Activated CD8-positive, alpha-beta T cell treated with anti-CD3 and anti-CD28 coated beads for 36 hours (primary cell): ENCODE data around the gene CTXN1. TPM values are rescaled to one million over a fixed set of nuclear protein-coding genes. Genes with fewer than 3 reads are reported as not detected.

Source experiments
- ATAC-seq: fragments of 200-7000 bp; cut with Tn5 transposase; one replicate; pipeline ENCODE4 v1.10.0; 2021; ENCODE audit warnings: mild to moderate bottlenecking, moderate library complexity
- CTCF ChIA-PET: fragments of 350-600 bp; sonication (Branson Sonifier 250); formaldehyde crosslinking; loops from one replicate; lab custom pipeline; 2021; ENCODE audit warnings: antibody characterized with exemption; lab: Charles Lee
- POLR2A ChIA-PET: fragments of 350-600 bp; sonication (Branson Sonifier 250); formaldehyde crosslinking; loops from one replicate; lab custom pipeline; 2021; ENCODE audit warnings: antibody characterized with exemption; lab: Charles Lee
- DNase-seq: peaks from one replicate; pipeline ENCODE4 v3.0.0-alpha.2; 2020
- H3K27ac Mint-ChIP-seq: one replicate; pipeline ENCODE4 v1.8.0; 2021; ENCODE audit warnings: mild to moderate bottlenecking, mixed read lengths
- H3K27me3 Mint-ChIP-seq: one replicate; pipeline ENCODE4 v1.8.0; 2021; ENCODE audit warnings: mixed read lengths
- H3K36me3 Mint-ChIP-seq: one replicate; pipeline ENCODE4 v1.8.0; 2021; ENCODE audit warnings: low read depth, mixed read lengths
- H3K4me1 Mint-ChIP-seq: one replicate; pipeline ENCODE4 v1.8.0; 2021; ENCODE audit warnings: low read depth, mixed read lengths
- H3K4me3 Mint-ChIP-seq: one replicate; pipeline ENCODE4 v1.8.0; 2021; ENCODE audit warnings: mild to moderate bottlenecking, moderate library complexity, mixed read lengths
- H3K9me3 Mint-ChIP-seq: one replicate; pipeline ENCODE4 v1.8.0; 2021; ENCODE audit warnings: mixed read lengths
- intact Hi-C: fragments of 100-400 bp; cut with micrococcal nuclease; formaldehyde crosslinking; loops from one replicate; pipeline ENCODE4 v1.10.0; 2022
- total RNA-seq, 2 experiments: library from RNA; stranded (reverse); gene quantifications; one replicate each; pipeline ENCODE4 v1.2.3, GENCODE V29; 2021
- TF ChIP-seq, protein P1 (sequence below): fragments of 200-600 bp; IDR thresholded peaks from one replicate; pipeline ENCODE4 v1.8.0; 2022; ENCODE audit warnings: antibody characterized with exemption, mild to moderate bottlenecking

CTXN1 gene
- total RNA-seq, 2 experiments from 2014 or later, result 0.74 to 0.87 TPM

DNA sequence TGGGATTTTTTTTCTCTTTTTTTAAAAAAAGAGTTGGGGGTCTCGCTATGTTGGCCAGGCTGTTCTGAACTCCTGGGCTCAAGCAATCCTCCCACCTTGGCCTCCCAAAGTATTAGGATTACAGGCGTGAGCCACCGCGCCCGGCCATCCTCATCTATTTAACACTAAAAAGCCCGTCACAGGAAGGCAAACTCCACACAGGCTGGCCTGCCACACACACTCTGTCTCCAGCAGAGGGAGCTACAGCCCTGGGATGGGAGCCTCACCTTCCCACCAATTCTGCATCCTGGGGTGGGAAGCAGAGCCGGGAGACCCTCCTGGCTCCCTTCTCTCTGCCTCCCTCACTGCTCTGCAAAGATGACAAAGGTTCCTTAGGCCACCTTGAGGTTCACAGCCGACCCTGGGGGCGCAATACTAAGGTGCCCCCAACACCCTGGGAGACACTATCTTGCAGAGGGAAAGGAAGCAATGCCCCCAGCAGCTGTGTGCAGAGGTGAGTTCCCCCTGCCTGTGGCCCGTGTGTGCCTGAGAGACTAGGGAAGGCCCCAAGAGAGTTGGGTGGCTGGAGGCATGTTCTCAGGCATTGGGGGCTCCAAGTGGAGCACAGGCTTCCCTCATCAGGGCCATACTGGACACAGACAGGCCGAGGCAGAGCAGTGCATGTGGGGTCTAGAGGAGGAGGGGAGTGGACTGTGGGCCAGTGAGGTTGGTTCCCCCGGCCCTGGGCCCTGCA lies 44.9 kb upstream of the CTXN1 start:
- Mint-ChIP-seq H3K4me3 (no peak overlapping the region), H3K9me3 (no peaks in the 10 kb centered on the region), H3K36me3 (peaks cover 27% of the 10 kb centered on the region), H3K4me1 (no peaks in the 10 kb centered on the region), H3K27ac (no peak overlapping the region), H3K27me3 (no peaks in the 10 kb centered on the region)
- peak; percentile 49 for DNase-seq
- intact Hi-C loops, result no loop called here
- TF ChIP-seq, protein P1, sequence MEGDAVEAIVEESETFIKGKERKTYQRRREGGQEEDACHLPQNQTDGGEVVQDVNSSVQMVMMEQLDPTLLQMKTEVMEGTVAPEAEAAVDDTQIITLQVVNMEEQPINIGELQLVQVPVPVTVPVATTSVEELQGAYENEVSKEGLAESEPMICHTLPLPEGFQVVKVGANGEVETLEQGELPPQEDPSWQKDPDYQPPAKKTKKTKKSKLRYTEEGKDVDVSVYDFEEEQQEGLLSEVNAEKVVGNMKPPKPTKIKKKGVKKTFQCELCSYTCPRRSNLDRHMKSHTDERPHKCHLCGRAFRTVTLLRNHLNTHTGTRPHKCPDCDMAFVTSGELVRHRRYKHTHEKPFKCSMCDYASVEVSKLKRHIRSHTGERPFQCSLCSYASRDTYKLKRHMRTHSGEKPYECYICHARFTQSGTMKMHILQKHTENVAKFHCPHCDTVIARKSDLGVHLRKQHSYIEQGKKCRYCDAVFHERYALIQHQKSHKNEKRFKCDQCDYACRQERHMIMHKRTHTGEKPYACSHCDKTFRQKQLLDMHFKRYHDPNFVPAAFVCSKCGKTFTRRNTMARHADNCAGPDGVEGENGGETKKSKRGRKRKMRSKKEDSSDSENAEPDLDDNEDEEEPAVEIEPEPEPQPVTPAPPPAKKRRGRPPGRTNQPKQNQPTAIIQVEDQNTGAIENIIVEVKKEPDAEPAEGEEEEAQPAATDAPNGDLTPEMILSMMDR, result peak; percentile 81
- ChIA-PET POLR2A (interaction anchor here (0.9 to 1.7 kb wide), 3 partner anchors 12 to 28 kb away, joined by 3 to 5 read pairs (median 5); no protein-coding TSS in a partner anchor), CTCF (interaction anchor here (0.8 to 4.7 kb wide), 19 partner anchors 8 to 871 kb away, joined by 3 to 28 read pairs (median 3); partner anchors contain the start of gene TIMM44)
- peak; percentile 67 for ATAC-seq

DNA sequence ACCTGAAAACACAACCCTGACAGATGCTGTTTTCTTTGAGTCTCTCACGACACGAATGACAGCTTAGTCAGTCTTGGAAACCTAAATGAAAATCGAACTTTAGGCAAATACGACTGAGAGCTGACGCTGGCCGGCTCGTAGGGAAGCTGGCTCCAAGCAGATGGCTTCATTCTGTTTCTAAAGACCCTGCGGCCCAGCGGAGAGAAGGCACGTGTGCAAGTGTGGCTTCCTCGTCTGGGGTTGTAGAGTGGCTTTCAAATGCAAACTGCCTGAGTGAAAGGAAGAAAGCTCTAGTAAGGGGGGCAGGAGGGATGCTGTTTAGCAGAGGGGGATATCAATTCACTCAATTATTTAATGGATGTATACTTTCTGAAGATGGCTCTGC lies 43.6 kb upstream of the CTXN1 start:
- CTCF ChIA-PET, result interaction anchor here (0.8 to 4.7 kb wide), 4 partner anchors 18 to 33 kb away, joined by 3 to 28 read pairs (median 12); partner anchors contain the start of gene TIMM44
- Mint-ChIP-seq H3K27me3 (no peaks in the 10 kb centered on the region), H3K36me3 (peaks cover 31% of the 10 kb centered on the region), H3K4me1 (no peaks in the 10 kb centered on the region), H3K9me3 (no peaks in the 10 kb centered on the region), H3K27ac (no peak overlapping the region), H3K4me3 (no peak overlapping the region)
- ATAC-seq, result no peak
- intact Hi-C loops, result no loop called here
- TF ChIP-seq, protein P1, result no peak
- POLR2A ChIA-PET, result interaction anchor here (0.9 to 1.7 kb wide), 2 partner anchors 11 to 29 kb away, joined by 5 read pairs; no protein-coding TSS in a partner anchor
- no peak for DNase-seq

DNA sequence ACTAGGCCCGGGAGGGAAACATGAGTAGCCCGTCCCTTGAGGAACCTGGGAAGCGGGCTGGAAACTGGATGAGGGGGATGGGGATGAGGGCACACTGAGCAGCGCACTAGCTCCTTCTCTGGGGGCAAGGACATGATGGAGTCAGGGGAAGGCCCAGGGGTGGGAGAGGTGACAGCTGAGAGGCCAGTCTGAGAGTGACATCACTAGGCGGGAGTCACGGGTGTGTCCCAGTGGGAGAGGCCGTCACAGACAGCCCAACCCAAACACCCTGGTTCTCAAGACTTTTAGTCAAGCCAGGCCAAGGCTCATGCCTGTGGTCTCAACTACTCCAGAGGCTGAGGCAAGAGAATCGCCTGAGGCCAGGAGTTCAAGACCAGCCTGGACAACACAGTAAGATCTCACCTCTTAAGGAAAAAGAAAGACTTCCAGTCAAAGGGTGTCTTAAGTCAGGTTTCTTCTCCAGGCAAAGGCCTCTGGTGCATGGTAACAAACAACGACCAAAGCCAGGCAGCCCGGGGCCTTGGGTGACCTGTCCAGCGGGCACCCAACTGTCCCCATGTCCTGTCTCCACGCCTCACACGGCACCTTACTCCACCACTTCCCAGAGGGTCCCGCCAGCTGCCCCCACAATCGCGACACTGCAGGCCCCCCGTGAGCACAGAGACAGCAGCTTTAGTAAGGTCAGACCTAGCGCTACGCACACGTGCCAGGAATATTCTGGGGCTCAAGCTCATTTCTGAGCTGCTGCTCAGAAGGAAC lies 43.0 kb upstream of the CTXN1 start:
- POLR2A ChIA-PET, result interaction anchor here (1.5 kb wide), 1 partner anchor 9 kb away, joined by 3 read pairs; no protein-coding TSS in a partner anchor
- Mint-ChIP-seq H3K36me3 (peaks cover 31% of the 10 kb centered on the region), H3K4me3 (no peak overlapping the region), H3K27ac (no peak overlapping the region), H3K9me3 (no peaks in the 10 kb centered on the region), H3K4me1 (no peaks in the 10 kb centered on the region), H3K27me3 (no peaks in the 10 kb centered on the region)
- intact Hi-C loops, result no loop called here
- DNase-seq, result no peak
- TF ChIP-seq, protein P1, result no peak
- CTCF ChIA-PET, result interaction anchor here (0.8 to 4.7 kb wide), 4 partner anchors 19 to 34 kb away, joined by 3 to 28 read pairs (median 12); partner anchors contain the start of gene TIMM44
- no peak for ATAC-seq

DNA sequence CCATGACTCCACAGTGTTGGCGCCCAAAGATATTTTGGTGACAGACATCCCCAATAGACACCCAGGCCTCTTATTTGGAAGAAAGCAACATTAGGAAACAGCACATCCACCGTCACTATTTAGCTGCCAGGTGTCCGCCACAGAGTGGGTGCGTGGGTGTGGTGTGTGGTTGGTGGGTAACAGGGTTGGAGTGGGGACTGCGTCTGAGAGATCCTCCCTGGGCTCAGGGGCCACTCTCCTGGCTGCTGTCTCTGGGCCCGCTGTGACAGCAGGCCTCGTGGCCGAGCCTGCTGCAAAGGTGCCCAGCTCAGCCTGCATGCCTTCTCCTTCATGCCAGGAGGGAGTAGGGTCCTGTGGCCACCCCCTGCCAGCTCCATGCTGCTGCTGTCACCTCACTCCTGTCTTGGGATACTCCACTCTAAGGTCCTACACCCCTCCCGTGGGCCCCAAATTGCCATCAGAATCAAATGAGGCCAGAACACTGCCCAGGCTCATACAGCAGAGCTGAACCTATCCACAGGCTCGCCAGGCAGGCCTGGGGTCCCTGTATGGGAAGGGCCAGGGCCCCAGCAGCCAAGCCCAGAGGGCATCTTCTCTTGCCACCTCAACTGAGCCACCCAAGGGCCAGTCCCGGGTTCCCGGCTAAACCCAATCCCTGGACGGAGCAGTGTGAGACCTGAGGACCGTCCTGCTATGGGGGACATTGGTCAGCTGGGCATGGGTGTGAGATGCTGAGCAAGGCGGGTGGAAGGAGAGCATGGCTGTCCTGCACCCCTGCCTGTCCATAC lies 42.3 kb upstream of the CTXN1 start:
- CTCF ChIA-PET, result interaction anchor here (4.7 kb wide), 1 partner anchor 24 kb away, joined by 28 read pairs; the partner anchor contains the start of gene TIMM44
- ATAC-seq (no peak), DNase-seq (no peak)
- H3K27ac Mint-ChIP-seq, result no peak overlapping the region
- no peaks in the 10 kb centered on the region for H3K9me3 Mint-ChIP-seq
- POLR2A ChIA-PET, result interaction anchor here (0.6 to 1.5 kb wide), 4 partner anchors 8 to 40 kb away, joined by 3 to 7 read pairs (median 3); partner anchors contain the start of gene TIMM44
- H3K36me3 Mint-ChIP-seq, result peaks cover 30% of the 10 kb centered on the region
- intact Hi-C loops, result no loop called here
- no peaks in the 10 kb centered on the region for H3K4me1 Mint-ChIP-seq
- TF ChIP-seq, protein P1, result no peak
- H3K27me3 Mint-ChIP-seq, result no peaks in the 10 kb centered on the region
- no peak overlapping the region for H3K4me3 Mint-ChIP-seq
